K562 (cell line): Measurements from ENCODE around the gene TNNT1. TPM values are rescaled to one million over a fixed set of nuclear protein-coding genes. Genes with fewer than 3 reads are reported as not detected.

ENCODE experiments used
- ATAC-seq: fragments of 200-7000 bp; cut with Tn5 transposase; 3 replicates; pipeline ENCODE4 v1.9.1; 2020; ENCODE audit warnings: moderate library complexity
- BruUV-seq: library from RNA; stranded (reverse); fragments of 400-500 nt; replicated peaks from 2 replicates; lab custom pipeline; 2021; lab: Mats Ljungman, UMichigan
- CTCF ChIA-PET: fragments of 300-600 bp; formaldehyde crosslinking; extraction: SDS; loops from one replicate; lab custom pipeline; 2021; ENCODE audit warnings: low intra/inter-chr PET ratio; lab: Yijun Ruan, JAX
- POLR2A ChIA-PET: fragments of 300-600, 350-650 bp; sonication (Branson Sonifier 250); formaldehyde crosslinking; extraction: SDS; loops from one replicate; lab custom pipeline; 2021; ENCODE audit warnings: antibody characterized with exemption, inconsistent platforms; lab: Yijun Ruan, JAX
- DNase-seq, 4 experiments: peaks; one replicate each; pipeline versions ENCODE4 v3.0.0 to v3.0.0-alpha.2; 2011 to 2018; ENCODE audit warnings: low spot score in 3 of 4, mixed read lengths in 3 of 4; ENCODE audit errors: extremely low read depth in 1 of 4
- FAIRE-seq: peaks from 2 replicates; lab custom pipeline; 2011; peaks lifted over from hg19 to GRCh38; lab: Jason Lieb, UNC
- H2AFZ ChIP-seq: 2 replicates; pipeline ENCODE4 v1.6.0; 2011; ENCODE audit warnings: low read depth, low read length, control low read depth, inconsistent platforms
- H3K27ac ChIP-seq: fragments of 200-600 bp; 3 replicates; pipeline ENCODE4 v1.8.0; 2011; ENCODE audit warnings: low read depth, mild to moderate bottlenecking, control low read depth, inconsistent platforms, low read length, moderate library complexity, mixed read lengths; ENCODE audit errors: extremely low read depth
- H3K27me3 ChIP-seq, 2 experiments: fragments of 300-600 bp in 1 of 2; 2 replicates in 1 of 2; 3 replicates in 1 of 2; pipeline versions ENCODE4 v1.6.0 to v1.8.0; 2011; ENCODE audit warnings: inconsistent platforms in 2 of 2, low read length in 2 of 2, mild to moderate bottlenecking in 1 of 2, mixed read lengths in 1 of 2, moderate library complexity in 1 of 2; ENCODE audit not compliant: control insufficient read depth in 2 of 2, insufficient read depth in 2 of 2
- H3K36me3 ChIP-seq: fragments of 300-600 bp; 3 replicates; pipeline ENCODE4 v1.8.0; 2011; ENCODE audit warnings: mild to moderate bottlenecking, low read length, inconsistent platforms; ENCODE audit not compliant: control insufficient read depth, insufficient read depth
- H3K4me1 ChIP-seq, 2 experiments: fragments of 200-600 bp in 1 of 2; replicated peaks in 1 of 2; 2 replicates in 1 of 2; 3 replicates in 1 of 2; pipeline versions ENCODE4 v1.5.1 to v1.8.0; 2011; ENCODE audit warnings: inconsistent platforms in 2 of 2, low read length in 2 of 2, mild to moderate bottlenecking in 1 of 2, mixed read lengths in 1 of 2, moderate library complexity in 1 of 2; ENCODE audit not compliant: control insufficient read depth in 2 of 2, insufficient read depth in 2 of 2
- H3K4me2 ChIP-seq: 2 replicates; pipeline ENCODE4 v1.6.1; 2011; ENCODE audit warnings: low read length, control low read depth, inconsistent platforms, mixed read lengths; ENCODE audit not compliant: insufficient read depth
- H3K4me3 ChIP-seq: fragments of 200-600 bp; sonication (generic), shearing (Covaris generic); 2 replicates; pipeline ENCODE4 v1.5.1; 2016; ENCODE audit warnings: control low read depth, inconsistent platforms
- H3K79me2 ChIP-seq: fragments of 200-600 bp; 3 replicates; pipeline ENCODE4 v1.8.0; 2011; ENCODE audit warnings: low read length, inconsistent platforms; ENCODE audit not compliant: control insufficient read depth, insufficient read depth
- H3K9ac ChIP-seq, 2 experiments: 2 replicates each; pipeline versions ENCODE4 v1.6.0 to v1.6.1; 2011; ENCODE audit warnings: low read depth in 2 of 2, low read length in 2 of 2, control low read depth in 1 of 2, inconsistent platforms in 1 of 2, mild to moderate bottlenecking in 1 of 2, mixed read lengths in 1 of 2; ENCODE audit not compliant: insufficient read depth in 1 of 2
- H3K9me1 ChIP-seq: one replicate; pipeline ENCODE4 v1.6.0; 2011; ENCODE audit warnings: inconsistent platforms, mild to moderate bottlenecking, low read length, moderate library complexity; ENCODE audit not compliant: control insufficient read depth, insufficient read depth
- H3K9me3 ChIP-seq: replicated peaks from 2 replicates; pipeline ENCODE4 v1.5.1; 2011; ENCODE audit warnings: low read depth, low read length, inconsistent platforms; ENCODE audit not compliant: control insufficient read depth, insufficient read depth
- H4K20me1 ChIP-seq: replicated peaks from 2 replicates; pipeline ENCODE4 v1.6.1; 2011; ENCODE audit warnings: low read length, inconsistent platforms, mixed read lengths; ENCODE audit not compliant: control insufficient read depth, insufficient read depth
- AFF1 ChIP-seq, 2 experiments: fragments of 450-650 bp; IDR thresholded peaks; 2 replicates each; pipeline ENCODE4 v1.6.1; 2018; ENCODE audit warnings: mild to moderate bottlenecking in 2 of 2, low read depth in 1 of 2; ENCODE audit not compliant: partially characterized antibody in 2 of 2
- CREM ChIP-seq: IDR thresholded peaks from 2 replicates; pipeline ENCODE4 v1.6.1; 2014; ENCODE audit warnings: antibody characterized with exemption, low read depth
- FOXO4 ChIP-seq: fragments of 450-650 bp; formaldehyde crosslinking; IDR thresholded peaks from 2 replicates; pipeline ENCODE4 v1.4.0; 2020; ENCODE audit warnings: mild to moderate bottlenecking, moderate library complexity
- HCFC1 ChIP-seq: IDR thresholded peaks from 2 replicates; pipeline ENCODE4 v1.6.1; 2012; ENCODE audit warnings: low read depth, low read length, improper control_type of control experiment
- HNRNPLL ChIP-seq: fragments of 200-400 bp; formaldehyde crosslinking; IDR thresholded peaks from 2 replicates; pipeline ENCODE4 v1.6.1; 2017; ENCODE audit warnings: low read length, low read depth, mild to moderate bottlenecking; ENCODE audit not compliant: poor library complexity, severe bottlenecking
- KLF16 ChIP-seq: IDR thresholded peaks from 2 replicates; pipeline ENCODE4 v1.6.1; 2016; ENCODE audit warnings: antibody characterized with exemption
- RBFOX2 ChIP-seq: fragments of 200-400 bp; formaldehyde crosslinking; IDR thresholded peaks from 2 replicates; pipeline ENCODE4 v1.6.1; 2017; ENCODE audit warnings: low read depth, mild to moderate bottlenecking, low read length, moderate library complexity
- SIX5 ChIP-seq, 2 experiments: IDR thresholded peaks; 2 replicates each; pipeline ENCODE4 v1.6.1; 2011; ENCODE audit warnings: low read length in 2 of 2, borderline replicate concordance in 1 of 2, low read depth in 1 of 2, mild to moderate bottlenecking in 1 of 2, moderate library complexity in 1 of 2; ENCODE audit not compliant: insufficient read depth in 1 of 2
- SMARCB1 ChIP-seq: IDR thresholded peaks from 2 replicates; pipeline ENCODE4 v1.6.1; 2011; ENCODE audit warnings: improper control_type of control experiment, low read depth; ENCODE audit not compliant: insufficient read length
- STAT5A ChIP-seq: IDR thresholded peaks from 2 replicates; pipeline ENCODE4 v1.6.1; 2012; ENCODE audit warnings: low read length, inconsistent platforms, borderline replicate concordance
- YY1 ChIP-seq, 3 experiments: IDR thresholded peaks; 2 replicates each; pipeline ENCODE4 v1.6.1; 2011; ENCODE audit warnings: low read length in 2 of 3, mild to moderate bottlenecking in 2 of 3, moderate library complexity in 2 of 3, borderline replicate concordance in 1 of 3, control low read depth in 1 of 3, low read depth in 1 of 3; ENCODE audit not compliant: insufficient read depth in 3 of 3, insufficient replicate concordance in 2 of 3, control insufficient read depth in 1 of 3, insufficient read length in 1 of 3; ENCODE audit errors: extremely low read depth in 1 of 3
- ZBTB33 ChIP-seq: sonication (generic); formaldehyde crosslinking; IDR thresholded peaks from 2 replicates; pipeline ENCODE4 v1.8.1; 2023; ENCODE audit warnings: mild to moderate bottlenecking, missing genetic modification reagents
- ZFX ChIP-seq: sonication (generic); formaldehyde crosslinking; IDR thresholded peaks from 2 replicates; pipeline ENCODE4 v1.8.0; 2022; ENCODE audit warnings: mild to moderate bottlenecking, missing genetic modification reagents, moderate library complexity
- ZNF143 ChIP-seq: sonication (generic); formaldehyde crosslinking; IDR thresholded peaks from 2 replicates; pipeline ENCODE4 v1.9.0; 2022; ENCODE audit warnings: mild to moderate bottlenecking, missing genetic modification reagents
- WGBS: fragments of 100-300 bp; shearing (Covaris generic); methylation state at CpG from one replicate; pipeline ENCODE4 v1.1.6; 2016; ENCODE audit warnings: low coverage, mixed read lengths; ENCODE audit not compliant: insufficient coverage; ENCODE audit errors: missing lambda C conversion rate; 5-methylcytosine and 5-hydroxymethylcytosine counted together
- in situ Hi-C: fragments of 300-500 bp; cut with MboI; formaldehyde crosslinking; loops from 4 replicates; pipeline ENCODE4 v1.15.0; 2018; ENCODE audit warnings: inconsistent platforms, mixed read lengths
- intact Hi-C: fragments of 100-400 bp; cut with micrococcal nuclease; formaldehyde crosslinking; loops from 2 replicates; pipeline ENCODE4 v1.14.2; 2022
- polyA plus RNA-seq, 8 experiments: library from polyadenylated mRNA; depleted of rRNA in 4 of 8; stranded (reverse) in 5 of 8; unstranded in 3 of 8; fragments of >200 nt; fragmentation: Nextera tagmentation in 2 of 8; fragmentation: Illumina TruSeq in 1 of 8; extraction: Ambion mirVana in 2 of 8; extraction: Trizol in 1 of 8; gene quantifications; 2 replicates each; pipeline versions ENCODE4 v1.2.1 to v1.2.3, GENCODE V29; 2011 to 2014; ENCODE audit warnings: inconsistent platforms in 1 of 8, missing spikeins in 1 of 8
- total RNA-seq, 7 experiments: library from RNA; depleted of rRNA in 6 of 7; stranded (reverse); fragments of >200 nt in 6 of 7; fragmentation: Illumina TruSeq in 2 of 7; extraction: Trizol in 2 of 7; gene quantifications; 2 replicates each; pipeline versions ENCODE4 v1.2.1 to v1.2.3, GENCODE V29; 2011 to 2021; ENCODE audit warnings: low replicate concordance in 1 of 7

TNNT1 gene
- total and polyA plus RNA-seq, 9 of the 15 experiments (the other 6 are each of a cell fraction or from before 2014, with no cell fraction given) = 31.8 to 390 (median 227) TPM

GRCh38 chr19:55196803-55197202, 47.8 kb upstream of the TNNT1 start:
- in situ Hi-C loops = no loop called here

More at GRCh38 chr19:55196803-55197202, 47.8 kb upstream of the TNNT1 start:
- BruUV-seq = no TSS peak
- Histone ChIP-seq H3K4me3 (no peak overlapping the region), H3K27me3 (no peaks in the 10 kb centered on the region), H3K27ac (no peak overlapping the region), H3K9me3 (no peaks in the 10 kb centered on the region), H3K9ac (no peak overlapping the region), H4K20me1 (no peaks in the 10 kb centered on the region), H2AFZ (no peak overlapping the region), H3K4me2 (no peak overlapping the region), H3K79me2 (no peaks in the 10 kb centered on the region), H3K9me1 (no peaks in the 10 kb centered on the region), H3K36me3 (peaks cover 73% of the 10 kb centered on the region), H3K4me1 (no peaks in the 10 kb centered on the region)
- POLR2A ChIA-PET = interaction anchor here (0.6 to 1.7 kb wide), 8 partner anchors 10 to 210 kb away, joined by 3 to 6 read pairs (median 3); partner anchors contain the start of genes PTPRH, SYT5 and TMEM238
- DNase-seq (no peak), ATAC-seq (peak; percentile 71), FAIRE-seq (peak; percentile 77)
- TF ChIP-seq AFF1 (IDR thresholded peaks at IDR 0.05; ENCODE audit: low read depth in 1 of 2, partially characterized antibody in 2 of 2) (peak in 1 of 2 experiments; percentile 95), SMARCB1 (no peak), HCFC1 (peak; percentile 88), KLF16 (no peak), YY1 (IDR thresholded peaks at IDR 0.05; ENCODE audit: borderline replicate concordance in 1 of 3, control insufficient read depth in 1 of 3, extremely low read depth in 1 of 3, insufficient read depth in 3 of 3, insufficient read length in 1 of 3, insufficient replicate concordance in 2 of 3, low read depth in 1 of 3, low read length in 2 of 3) (peak in 1 of 3 experiments; percentile 56), ZNF143 (CRISPR knock-in tag) (peak; percentile 81), RBFOX2 (peak; percentile 10; the same call in 1 of the 2 replicates), ZBTB33 (no peak), ZFX (CRISPR knock-in tag) (no peak), STAT5A (no peak), HNRNPLL (no peak), SIX5 (IDR thresholded peaks at IDR 0.05; ENCODE audit: borderline replicate concordance in 1 of 2, insufficient read depth in 1 of 2, low read depth in 1 of 2, low read length in 2 of 2) (peak; percentile 74 to 84; a peak in 3 of 4 replicates), FOXO4 (CRISPR knock-in tag) (no peak), CREM (0 out of 2 replicates have a peak, but pooled peaks have one; percentile 27)
- CTCF ChIA-PET = no interaction called here
- intact Hi-C loops = no loop called here
- 90% methylated on average over 10 of the region's 10 CpGs for WGBS
